Measurements from ENCODE around the gene SMIM41.

Gene SMIM41

GRCh38 chr12:52079576-52080402, at the start of gene SMIM41:
Gene SMIM41 (plus strand): TSS chr12:52079704. CDS start chr12:52079780, 76 bp downstream.
- H3K4me3 ChIP-seq (ENCODE audit: low read depth, low read length), result no peak within 1 kb of the TSS
- TF ChIP-seq CTCF (IDR thresholded peaks at IDR 0.05; ENCODE audit: insufficient read depth, low read depth, low read length, missing control alignments), result no peak
- DNase-seq (ENCODE audit: low read depth), result no peak

DNA sequence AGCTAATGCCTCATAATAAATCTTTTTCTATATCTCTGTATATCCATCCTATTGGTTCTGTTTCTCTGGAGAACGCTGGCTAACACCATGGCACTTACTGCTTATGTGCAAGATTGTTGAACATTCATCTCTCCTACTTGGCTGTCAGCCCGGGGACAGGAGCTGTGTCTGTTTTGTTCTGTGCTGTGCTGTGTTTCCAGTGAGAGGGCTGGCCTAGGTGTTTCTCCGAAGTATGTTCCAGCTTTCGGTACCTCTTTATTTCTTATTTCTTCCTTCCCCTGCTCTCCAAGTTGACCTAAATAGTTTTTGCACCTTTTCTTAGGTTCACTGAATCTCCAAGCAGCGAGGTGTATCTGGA, 47.1 kb upstream of the SMIM41 start:
- DNase-seq (ENCODE audit: low read depth), result no peak
- H3K4me3 ChIP-seq (ENCODE audit: low read depth, low read length), result no peak overlapping the region
- no peak for TF ChIP-seq CTCF (IDR thresholded peaks at IDR 0.05; ENCODE audit: insufficient read depth, low read depth, low read length, missing control alignments)

- DNase-seq (ENCODE audit: low read depth), result peak; percentile 93
- peak overlapping the region; percentile 57 for H3K4me3 ChIP-seq (ENCODE audit: low read depth, low read length)
- TF ChIP-seq CTCF (IDR thresholded peaks at IDR 0.05; ENCODE audit: insufficient read depth, low read depth, low read length, missing control alignments), result no peak
Measured at GRCh38 chr12:52032804-52033445, 46.6 kb upstream of the SMIM41 start.

GRCh38 chr12:52033446-52034140, 45.9 kb upstream of the SMIM41 start:
- DNase-seq (ENCODE audit: low read depth), result no peak
- H3K4me3 ChIP-seq (ENCODE audit: low read depth, low read length), result peak overlapping the region; percentile 57
- no peak for TF ChIP-seq CTCF (IDR thresholded peaks at IDR 0.05; ENCODE audit: insufficient read depth, low read depth, low read length, missing control alignments)

DNA sequence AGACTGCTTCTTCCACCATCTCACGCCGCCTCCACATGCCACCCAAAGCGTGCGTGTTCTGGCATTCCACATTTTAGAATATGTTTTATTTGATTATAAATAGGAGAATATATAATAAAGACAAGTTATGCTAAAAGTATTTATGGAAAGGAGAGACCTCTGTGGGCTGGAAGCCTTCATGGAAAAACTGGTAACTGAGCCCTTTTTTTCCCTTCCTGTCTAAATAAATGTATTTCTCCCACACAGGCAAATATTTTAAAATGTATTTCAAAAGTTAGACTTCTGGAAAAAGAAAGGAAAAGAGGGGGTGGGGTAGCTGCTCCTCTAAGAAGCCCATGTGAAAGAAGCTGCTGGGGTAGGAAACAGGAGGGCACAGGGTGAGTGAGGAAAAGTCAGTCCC, 44.3 kb upstream of the SMIM41 start:
- H3K4me3 ChIP-seq (ENCODE audit: low read depth, low read length), result no peak overlapping the region
- no peak for DNase-seq (ENCODE audit: low read depth)
- no peak for TF ChIP-seq CTCF (IDR thresholded peaks at IDR 0.05; ENCODE audit: insufficient read depth, low read depth, low read length, missing control alignments)

DNA sequence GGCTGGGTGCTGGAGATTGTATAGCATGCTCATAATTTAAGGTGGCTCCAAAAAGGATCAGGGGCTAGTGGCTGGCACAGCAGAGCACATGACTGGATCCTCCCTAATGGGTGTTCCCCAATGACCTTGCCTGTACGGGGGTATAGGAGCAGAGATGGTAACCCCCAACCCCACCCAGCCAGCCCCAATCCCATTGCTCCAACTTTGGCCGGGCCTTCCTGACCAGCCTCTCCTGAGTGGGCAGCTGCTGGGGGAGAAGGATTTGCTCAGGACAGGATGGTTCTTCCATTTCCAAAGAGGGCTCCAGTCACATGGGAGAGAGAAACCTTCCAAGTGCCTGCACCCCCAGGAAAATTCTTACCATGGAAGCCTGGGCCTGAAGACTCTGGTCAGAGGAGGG, 43.6 kb upstream of the SMIM41 start:
- DNase-seq (ENCODE audit: low read depth), result no peak
- no peak overlapping the region for H3K4me3 ChIP-seq (ENCODE audit: low read depth, low read length)
- no peak for TF ChIP-seq CTCF (IDR thresholded peaks at IDR 0.05; ENCODE audit: insufficient read depth, low read depth, low read length, missing control alignments)
